HL-60 (cell line): Measurements from ENCODE around the gene PPHLN1.

Experiments
- DNase-seq, 2 experiments: peaks; one replicate each; pipeline ENCODE4 v3.0.0-alpha.2; 2010 to 2020; ENCODE audit warnings: low read depth in 1 of 2, low spot score in 1 of 2
- H3K27ac ChIP-seq: fragments of 250-450 bp; sonication (Bioruptor Pico); replicated peaks from 2 replicates; pipeline ENCODE4 v1.5.1; 2020; ENCODE audit warnings: mild to moderate bottlenecking, moderate library complexity
- H3K27me3 ChIP-seq: fragments of 250-450 bp; sonication (Bioruptor Pico); 2 replicates; pipeline ENCODE4 v1.5.1; 2021; ENCODE audit warnings: mild to moderate bottlenecking, moderate library complexity; ENCODE audit not compliant: insufficient read depth, poor library complexity, severe bottlenecking
- H3K4me3 ChIP-seq: replicated peaks from 2 replicates; pipeline ENCODE4 v1.5.1; 2011; ENCODE audit warnings: mild to moderate bottlenecking, control low read depth, low read length; ENCODE audit not compliant: insufficient read depth
- GABPA ChIP-seq: IDR thresholded peaks from 2 replicates; pipeline ENCODE4 v1.6.1; 2012; ENCODE audit warnings: low read depth
- POLR2AphosphoS5 ChIP-seq: IDR thresholded peaks from 2 replicates; pipeline ENCODE4 v1.6.1; 2012; ENCODE audit warnings: low read depth
- REST ChIP-seq: IDR thresholded peaks from 2 replicates; pipeline ENCODE4 v1.6.1; 2012; ENCODE audit warnings: low read depth; ENCODE audit not compliant: insufficient replicate concordance
- SPI1 ChIP-seq: IDR thresholded peaks from 2 replicates; pipeline ENCODE4 v1.6.1; 2012; ENCODE audit warnings: low read depth, mild to moderate bottlenecking, borderline replicate concordance
- long read RNA-seq: library from polyadenylated mRNA; unstranded; transcript quantifications from one replicate; pipeline ENCODE4 v2.0.0, GENCODE V29; 2020
- TF ChIP-seq, protein P1 (sequence below): IDR thresholded peaks from one replicate; pipeline ENCODE4 v1.5.1; 2011; ENCODE audit warnings: low read length, control low read depth, inconsistent platforms; ENCODE audit not compliant: insufficient read depth

The PPHLN1 gene
- long read RNA-seq, full-length matches to known transcripts, result 154 of 250 reads
- long read RNA-seq, partial matches to known transcripts, result 60 of 250 reads
- long read RNA-seq, other reads (novel, unspliced or antisense), result 36 of 250 reads

GRCh38 chr12:42325653-42326474 lies at the start of gene PPHLN1, which contains the start of gene ZCRB1:
TSS of gene PPHLN1 (plus strand) at chr12:42326167. CDS start at chr12:42335903, 9,736 bp downstream.
TSS of gene ZCRB1 (minus strand) at chr12:42326094. CDS start at chr12:42324102, 1,992 bp downstream.
- Histone ChIP-seq H3K4me3 (peak within 1 kb of the TSS; percentile 86), H3K27me3 (no peaks in the 10 kb centered on the region), H3K27ac (peak within 1 kb of the TSS; percentile 82)
- peak; percentile 66 for TF ChIP-seq GABPA
- TF ChIP-seq REST, result no peak
- TF ChIP-seq, protein P1, sequence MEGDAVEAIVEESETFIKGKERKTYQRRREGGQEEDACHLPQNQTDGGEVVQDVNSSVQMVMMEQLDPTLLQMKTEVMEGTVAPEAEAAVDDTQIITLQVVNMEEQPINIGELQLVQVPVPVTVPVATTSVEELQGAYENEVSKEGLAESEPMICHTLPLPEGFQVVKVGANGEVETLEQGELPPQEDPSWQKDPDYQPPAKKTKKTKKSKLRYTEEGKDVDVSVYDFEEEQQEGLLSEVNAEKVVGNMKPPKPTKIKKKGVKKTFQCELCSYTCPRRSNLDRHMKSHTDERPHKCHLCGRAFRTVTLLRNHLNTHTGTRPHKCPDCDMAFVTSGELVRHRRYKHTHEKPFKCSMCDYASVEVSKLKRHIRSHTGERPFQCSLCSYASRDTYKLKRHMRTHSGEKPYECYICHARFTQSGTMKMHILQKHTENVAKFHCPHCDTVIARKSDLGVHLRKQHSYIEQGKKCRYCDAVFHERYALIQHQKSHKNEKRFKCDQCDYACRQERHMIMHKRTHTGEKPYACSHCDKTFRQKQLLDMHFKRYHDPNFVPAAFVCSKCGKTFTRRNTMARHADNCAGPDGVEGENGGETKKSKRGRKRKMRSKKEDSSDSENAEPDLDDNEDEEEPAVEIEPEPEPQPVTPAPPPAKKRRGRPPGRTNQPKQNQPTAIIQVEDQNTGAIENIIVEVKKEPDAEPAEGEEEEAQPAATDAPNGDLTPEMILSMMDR, result no peak
- TF ChIP-seq POLR2AphosphoS5, result peak; percentile 80; the same call in 1 of the 2 replicates
- peak; percentile 58 to 83 for DNase-seq

DNA sequence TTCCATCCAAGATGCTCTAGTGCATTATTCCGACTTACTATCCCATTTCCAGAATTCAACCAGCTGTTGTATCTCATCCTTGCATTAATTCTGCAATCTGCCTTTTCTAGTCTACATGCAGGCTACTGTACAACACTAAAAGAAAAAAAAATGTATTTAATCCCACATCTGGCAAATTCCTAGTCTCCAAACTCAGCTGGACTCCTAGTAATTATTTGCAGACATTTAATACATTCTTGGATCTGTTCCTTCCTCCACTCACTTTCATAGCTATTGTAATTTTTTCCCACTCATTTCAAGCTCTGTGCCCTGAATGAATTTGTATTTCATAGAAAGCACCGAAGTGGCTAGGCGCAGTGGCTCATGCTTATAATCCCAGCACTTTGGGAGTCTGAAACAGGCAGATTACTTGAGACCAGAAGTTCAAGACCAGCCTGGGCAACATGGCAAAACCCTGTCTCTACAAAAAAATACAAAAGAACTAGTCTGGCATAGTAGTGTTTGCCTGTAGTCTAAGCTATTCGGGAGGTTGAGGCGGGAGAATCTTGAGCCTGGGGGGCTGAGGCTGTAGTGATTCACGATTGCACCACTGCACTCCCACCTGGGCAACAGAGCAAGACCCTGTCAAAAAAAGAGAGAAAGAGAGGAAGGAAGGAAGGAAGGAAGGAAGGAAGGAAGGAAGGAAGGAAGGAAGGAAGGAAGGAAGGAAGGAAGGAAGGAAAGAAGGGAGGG lies 48.4 kb upstream of the PPHLN1 start:
- DNase-seq, result no peak
- no peak overlapping the region for H3K4me3 ChIP-seq
- TF ChIP-seq, protein P1, result no peak
- TF ChIP-seq POLR2AphosphoS5 (no peak), SPI1 (no peak), REST (no peak), GABPA (no peak)
- H3K27me3 ChIP-seq, result no peaks in the 10 kb centered on the region
- no peak overlapping the region for H3K27ac ChIP-seq

DNA sequence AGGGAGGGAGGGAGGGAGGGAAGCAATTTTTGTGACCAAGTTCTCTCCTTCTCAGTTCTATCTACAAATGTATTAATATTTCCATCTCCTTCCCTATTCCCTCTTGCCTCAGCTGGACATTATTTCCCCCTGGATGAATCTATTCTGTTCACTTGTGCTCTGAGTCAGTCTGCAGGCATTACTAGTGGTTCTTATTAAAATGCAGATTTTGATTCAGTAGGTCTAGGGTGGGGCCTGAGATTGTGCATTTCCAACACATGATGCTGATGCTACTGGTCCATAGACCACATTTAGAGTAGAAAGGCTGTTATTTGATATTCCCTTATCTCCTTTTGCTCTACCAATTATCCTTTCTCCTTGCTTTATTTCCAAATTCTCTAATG lies 47.8 kb upstream of the PPHLN1 start:
- no peak for TF ChIP-seq GABPA
- TF ChIP-seq, protein P1, result no peak
- TF ChIP-seq POLR2AphosphoS5, result no peak
- no peak for TF ChIP-seq SPI1
- TF ChIP-seq REST, result no peak
- no peak overlapping the region for H3K4me3 ChIP-seq
- H3K27me3 ChIP-seq, result no peaks in the 10 kb centered on the region
- no peak for DNase-seq
- no peak overlapping the region for H3K27ac ChIP-seq
